GM18951 (cell line): Measurements from ENCODE around the gene SH3PXD2A.

Experiments used
- POLR2A ChIP-seq: IDR thresholded peaks from 4 replicates; pipeline ENCODE4 v1.6.1; 2011; ENCODE audit warnings: mild to moderate bottlenecking; ENCODE audit not compliant: insufficient read length, insufficient read depth; ENCODE audit errors: extremely low read depth
- in situ Hi-C: fragments of 300-500 bp; cut with MboI; formaldehyde crosslinking; loops from one replicate; pipeline ENCODE4 v1.12.0; 2022; ENCODE audit warnings: low sequenced_read_pairs, mixed read lengths, inconsistent platforms; ENCODE audit not compliant: unreplicated experiment

The SH3PXD2A gene

DNA sequence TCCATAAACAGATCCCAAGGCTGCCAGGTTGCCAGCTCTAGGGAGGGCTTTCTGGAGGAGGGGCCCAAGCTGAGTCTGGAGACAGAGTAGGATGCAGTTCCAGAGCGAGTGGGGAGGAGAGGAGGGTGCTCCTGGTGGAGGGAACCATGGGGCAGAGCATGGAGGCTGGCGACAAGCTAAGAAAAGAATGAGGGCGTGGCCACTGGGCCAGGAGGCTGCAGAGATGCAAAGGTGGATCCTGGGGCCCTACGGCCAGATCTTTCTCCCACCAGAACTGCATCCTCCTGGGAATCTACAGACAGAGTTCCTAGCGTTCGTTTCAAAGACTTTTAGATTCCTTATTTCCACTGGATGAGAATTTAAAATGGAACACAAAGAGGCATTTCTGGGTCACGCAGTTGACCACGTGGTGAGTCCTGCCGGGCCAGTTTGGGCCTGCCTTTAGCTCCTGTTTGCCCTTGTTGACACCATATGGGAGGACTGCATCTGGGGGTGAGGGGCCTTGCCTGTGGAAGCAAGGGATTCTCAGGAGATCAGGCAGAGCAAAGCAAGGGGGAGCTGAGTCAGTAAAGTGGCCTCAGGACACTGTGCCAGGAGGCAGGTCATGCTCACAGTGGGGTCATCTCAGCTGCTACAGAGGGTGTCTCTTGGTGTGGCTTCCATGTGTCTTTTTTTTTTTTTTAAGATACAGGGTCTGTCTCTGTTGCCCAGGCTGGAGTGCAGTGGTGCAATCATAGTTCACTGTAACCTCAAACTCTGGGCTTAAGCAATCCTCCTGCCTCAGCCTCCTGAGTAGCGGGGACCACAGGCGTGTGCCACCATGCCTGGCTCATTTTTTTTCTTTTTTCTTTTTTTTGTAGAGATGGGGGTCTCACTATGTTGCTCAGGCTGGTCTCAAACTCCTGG lies 137.8 kb downstream of the SH3PXD2A start:
- in situ Hi-C loops, result no loop called here
- TF ChIP-seq POLR2A, result no peak

GRCh38 chr10:103716206-103717160 lies 138.9 kb downstream of the SH3PXD2A start:
- in situ Hi-C loops, result no loop called here
- TF ChIP-seq POLR2A, result no peak

- no peak for TF ChIP-seq POLR2A
- in situ Hi-C loops, result no loop called here
Measured at GRCh38 chr10:103715430-103715829, 139.9 kb downstream of the SH3PXD2A start.

DNA sequence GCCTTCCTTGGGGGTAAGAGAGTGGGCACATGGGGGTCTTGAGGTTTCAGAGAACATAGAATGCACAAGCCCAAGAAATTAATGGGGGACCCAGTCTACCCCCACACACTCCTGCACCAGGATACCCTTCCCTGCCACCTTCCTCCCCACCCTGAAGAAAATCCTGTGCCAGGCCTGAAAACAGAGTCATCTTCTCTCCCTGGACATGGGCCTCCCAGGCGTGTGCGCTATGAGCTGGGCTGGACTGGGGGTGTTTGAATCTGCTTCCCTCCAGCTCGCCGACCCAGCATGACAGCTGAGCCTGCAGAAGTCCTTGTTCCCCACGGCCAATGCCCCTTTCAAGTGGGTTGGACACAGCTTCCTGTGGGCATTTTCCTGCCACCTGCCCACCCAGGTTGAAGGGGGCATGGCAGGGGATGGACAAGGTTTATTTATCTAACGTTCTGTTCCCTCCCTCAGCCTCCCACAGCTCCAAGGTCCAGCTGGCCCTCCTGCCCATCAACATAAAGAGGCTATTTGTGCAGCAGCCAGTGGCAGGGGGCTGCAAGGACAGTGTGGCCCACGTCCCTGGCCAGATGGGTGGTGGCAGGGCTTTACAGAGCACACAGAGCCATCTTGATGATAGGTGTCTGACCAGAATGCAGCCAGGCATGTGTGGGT lies 141.0 kb downstream of the SH3PXD2A start:
- in situ Hi-C loops, result loop anchor here (5.0 kb wide), 1 partner anchor 148 kb away; no protein-coding TSS in a partner anchor
- no peak for TF ChIP-seq POLR2A

- in situ Hi-C loops, result loop anchor here (5.0 kb wide), 1 partner anchor 149 kb away; no protein-coding TSS in a partner anchor
- no peak for TF ChIP-seq POLR2A
Measured at GRCh38 chr10:103713676-103714075, 141.7 kb downstream of the SH3PXD2A start.

DNA sequence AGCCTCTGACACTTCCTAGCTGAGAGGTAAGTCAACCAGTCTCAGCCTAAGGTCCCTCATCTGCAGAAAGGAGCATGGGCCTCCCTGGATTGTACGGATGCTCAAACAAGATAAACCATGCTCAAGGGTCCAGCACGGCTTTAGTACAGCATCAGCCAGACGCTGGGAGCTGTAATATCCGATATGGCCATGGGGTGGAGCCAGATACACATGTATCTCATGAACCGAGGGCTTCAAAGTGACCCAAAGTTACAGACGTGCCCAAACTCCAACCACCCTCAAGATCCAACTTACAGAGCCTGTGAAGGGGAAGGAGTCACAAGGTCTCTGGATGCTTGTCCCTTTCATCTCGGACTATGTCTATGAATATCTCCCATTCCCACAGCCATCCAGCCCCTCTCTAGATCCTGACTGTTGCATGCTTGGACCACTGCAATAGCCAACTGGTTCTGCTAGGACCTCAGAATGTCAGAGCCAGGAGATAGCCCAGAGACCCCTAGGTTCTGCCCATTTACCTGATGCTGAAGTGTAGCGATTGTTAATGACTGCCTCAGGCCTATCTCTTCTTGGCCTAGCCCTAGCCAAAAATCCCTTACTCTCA lies 142.4 kb downstream of the SH3PXD2A start:
- TF ChIP-seq POLR2A, result no peak
- in situ Hi-C loops, result loop anchor here (5.0 kb wide), 1 partner anchor 149 kb away; no protein-coding TSS in a partner anchor

GRCh38 chr10:103712146-103712545 lies 143.2 kb downstream of the SH3PXD2A start:
- in situ Hi-C loops, result loop anchor here (5.0 kb wide), 1 partner anchor 150 kb away; no protein-coding TSS in a partner anchor
- no peak for TF ChIP-seq POLR2A

DNA sequence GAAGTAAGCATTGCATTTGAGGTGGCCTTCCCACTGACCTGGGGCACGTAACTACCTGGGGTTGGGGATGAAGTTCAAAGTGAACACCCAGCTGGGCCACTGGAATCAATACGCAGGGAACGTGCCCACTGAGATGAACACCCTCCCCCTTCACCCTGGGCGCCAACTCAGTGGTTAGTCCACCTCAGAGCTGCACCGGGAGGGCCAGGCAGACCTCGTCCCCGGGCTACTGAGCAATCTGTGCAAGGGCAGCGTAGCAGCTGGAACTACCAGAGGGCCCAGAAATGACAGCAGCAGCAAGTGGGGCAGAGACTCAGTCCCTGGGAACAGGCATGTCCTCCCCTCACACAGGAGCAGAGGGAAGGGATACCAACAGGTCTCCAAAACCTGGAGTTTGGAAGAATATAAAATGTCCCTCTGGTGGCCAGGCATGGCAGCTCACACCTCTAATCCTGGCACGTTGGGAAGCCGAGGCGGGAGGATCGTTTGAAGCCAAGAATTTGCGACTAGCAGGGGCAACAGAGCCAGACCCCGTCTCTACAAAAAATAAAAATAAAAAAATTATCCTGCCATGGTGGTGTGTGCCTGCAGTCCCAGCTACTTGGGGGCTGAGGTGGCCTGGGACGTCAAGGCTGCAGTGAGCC lies 143.9 kb downstream of the SH3PXD2A start:
- no peak for TF ChIP-seq POLR2A
- in situ Hi-C loops, result loop anchor here (5.0 kb wide), 1 partner anchor 151 kb away; no protein-coding TSS in a partner anchor

DNA sequence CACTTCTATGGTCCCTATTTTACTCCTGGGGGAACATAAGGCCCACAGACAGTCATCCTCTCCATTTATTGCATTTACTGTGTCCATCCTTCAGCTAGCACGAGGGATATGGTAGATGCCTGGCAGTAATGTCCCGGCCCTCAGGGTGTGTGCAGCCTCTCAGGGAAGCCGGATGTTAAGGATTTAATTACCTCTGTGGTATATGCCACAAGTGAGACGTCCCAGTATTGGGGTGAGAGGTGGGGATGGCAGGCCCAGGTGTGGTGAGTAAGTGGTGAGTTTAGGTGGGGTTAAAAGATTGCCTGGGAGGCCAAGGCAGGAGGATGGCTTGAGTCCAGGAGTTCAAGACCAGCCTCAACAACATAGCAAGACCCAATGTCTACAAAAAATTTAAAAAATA lies 144.9 kb downstream of the SH3PXD2A start:
- in situ Hi-C loops, result loop anchor here (5.0 kb wide), 1 partner anchor 152 kb away; no protein-coding TSS in a partner anchor
- no peak for TF ChIP-seq POLR2A

GRCh38 chr10:103709341-103709920 lies 145.9 kb downstream of the SH3PXD2A start:
- TF ChIP-seq POLR2A, result no peak
- in situ Hi-C loops, result no loop called here

DNA sequence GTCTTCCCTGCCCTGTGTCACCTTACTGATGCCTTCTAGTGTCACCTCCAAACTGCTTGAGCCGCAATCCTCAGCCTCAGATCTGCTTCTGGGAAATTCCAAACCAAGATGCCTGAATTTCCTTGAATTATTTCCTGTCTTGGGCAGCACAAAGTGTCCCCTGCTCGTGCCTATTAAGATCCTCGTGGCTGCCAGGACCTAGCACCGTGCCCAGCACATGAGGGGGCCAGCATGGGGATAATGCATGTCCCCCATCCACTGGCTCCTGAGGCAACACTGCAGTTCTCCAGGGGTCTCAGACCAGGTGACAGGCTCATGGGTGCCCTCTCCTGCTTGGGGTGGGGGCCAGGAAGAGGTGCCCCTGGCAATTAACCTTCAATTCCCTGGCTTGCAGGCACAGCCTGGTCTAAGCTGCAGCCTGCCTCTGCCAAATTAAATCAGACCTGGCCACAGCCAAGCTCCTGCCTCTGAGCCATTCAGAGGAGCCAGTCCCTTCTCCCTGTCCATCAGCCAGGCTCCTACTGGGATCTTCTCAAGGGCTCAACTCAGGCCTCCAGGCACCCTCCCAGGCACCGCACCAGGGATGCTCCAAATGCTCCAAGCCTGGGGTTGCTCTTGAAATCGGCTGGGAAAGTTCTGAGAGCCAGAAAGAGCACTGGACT lies 146.6 kb downstream of the SH3PXD2A start:
- in situ Hi-C loops, result no loop called here
- TF ChIP-seq POLR2A, result no peak
